Prostate gland (tissue), 2 donors: ENCODE results near the gene GPR157. TPM values are rescaled to one million over a fixed set of nuclear protein-coding genes. Genes with fewer than 3 reads are reported as not detected.
"Not testable (repeated sequence)": the region's sequence is repeated elsewhere in the genome, so short reads cannot be mapped to it uniquely, and the experiment has no call there.

Experiments used
- DNase-seq: peaks from one replicate; pipeline ENCODE4 v3.0.0-alpha.2; 2019; ENCODE audit warnings: low spot score
- H3K27ac ChIP-seq, 2 donors: fragments of 200-600 bp; sonication (generic); 2 replicates each; pipeline ENCODE4 v1.5.1; 2017 to 2019
- H3K27me3 ChIP-seq: fragments of 200-600 bp; sonication (generic); replicated peaks from 2 replicates; pipeline ENCODE4 v1.5.1; 2019; ENCODE audit not compliant: insufficient read depth
- H3K36me3 ChIP-seq, 2 donors: fragments of 200-600 bp; sonication (generic); 1 replicate in 1 of 2; 2 replicates in 1 of 2; pipeline versions ENCODE4 v1.5.1 to v1.8.1; 2017 to 2019
- H3K4me1 ChIP-seq: fragments of 200-600 bp; sonication (generic); replicated peaks from 2 replicates; pipeline ENCODE4 v1.5.1; 2019
- H3K4me3 ChIP-seq, 2 donors: fragments of 200-600 bp; sonication (generic); 2 replicates each; pipeline ENCODE4 v1.5.1; 2017 to 2019
- H3K9me3 ChIP-seq: fragments of 200-600 bp; sonication (generic); 2 replicates; pipeline ENCODE4 v1.5.1; 2017
- CTCF ChIP-seq, 4 experiments: fragments of 200-600 bp in 2 of 4; fragments of 450-650 bp in 2 of 4; sonication (generic) in 2 of 4; IDR thresholded peaks; 1 replicate in 3 of 4; 2 replicates in 1 of 4; pipeline ENCODE4 v1.5.1; 2016 to 2019; ENCODE audit warnings: antibody characterized with exemption in 4 of 4, mild to moderate bottlenecking in 2 of 4, moderate library complexity in 2 of 4
- POLR2A ChIP-seq: fragments of 450-650 bp; IDR thresholded peaks from one replicate; pipeline ENCODE4 v1.6.1; 2016; ENCODE audit warnings: antibody characterized with exemption, mild to moderate bottlenecking
- POLR2AphosphoS5 ChIP-seq: sonication (generic); formaldehyde crosslinking; IDR thresholded peaks from one replicate; pipeline ENCODE4 v1.6.1; 2017; ENCODE audit warnings: antibody characterized with exemption
- WGBS: methylation state at CpG from one replicate; pipeline ENCODE4 v1.1.5; 2018; 5-methylcytosine and 5-hydroxymethylcytosine counted together
- intact Hi-C: fragments of 100-400 bp; cut with DNase I; formaldehyde crosslinking; loops from one replicate; pipeline ENCODE4 v1.14.2; 2022
- total RNA-seq, 2 donors: library from RNA; depleted of rRNA; stranded (reverse); fragments of >200 nt; gene quantifications; one replicate each; pipeline ENCODE4 v1.1.0, GENCODE V29; 2016

Gene GPR157
- total RNA-seq, 2 donors from 2014 or later: 5.6 to 10.7 TPM

DNA sequence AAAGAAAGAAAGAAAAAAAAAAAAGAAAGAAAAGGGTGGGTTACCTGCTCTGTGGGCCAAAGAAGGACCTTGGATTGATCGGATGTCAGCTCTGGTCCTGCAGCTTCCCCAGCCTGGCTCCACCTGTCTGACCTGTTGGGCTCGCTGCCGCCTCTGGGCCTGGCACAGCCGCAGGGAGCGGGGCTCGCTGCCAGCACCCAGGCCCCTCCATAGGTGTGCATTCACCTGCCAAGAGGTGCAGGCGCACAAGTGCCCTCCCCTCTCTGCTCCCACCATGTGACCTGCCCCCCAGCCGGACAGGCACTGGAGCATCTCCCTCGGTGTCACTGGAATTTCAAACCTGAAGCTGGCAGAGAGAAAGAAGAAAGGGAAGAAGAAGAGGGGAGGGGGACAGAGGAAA, 33.1 kb upstream of the GPR157 start:
- DNase-seq: no peak
- Histone ChIP-seq H3K9me3 (no peaks in the 10 kb centered on the region), H3K4me3 (no peak overlapping the region), H3K36me3 (no peaks in the 10 kb centered on the region), H3K27ac (no peak overlapping the region), H3K4me1 (no peaks in the 10 kb centered on the region), H3K27me3 (no peaks in the 10 kb centered on the region)
- WGBS: 42% methylated on average over 7 of the region's 9 CpGs
- intact Hi-C loops: no loop called here
- TF ChIP-seq POLR2A: no peak
- TF ChIP-seq CTCF (IDR thresholded peaks at IDR 0.05): no peak
- no peak for TF ChIP-seq POLR2AphosphoS5

GRCh38 chr1:9161342-9161741, 32.4 kb upstream of the GPR157 start:
- Histone ChIP-seq H3K9me3 (no peaks in the 10 kb centered on the region), H3K4me1 (no peaks in the 10 kb centered on the region), H3K36me3 (no peaks in the 10 kb centered on the region)

DNA sequence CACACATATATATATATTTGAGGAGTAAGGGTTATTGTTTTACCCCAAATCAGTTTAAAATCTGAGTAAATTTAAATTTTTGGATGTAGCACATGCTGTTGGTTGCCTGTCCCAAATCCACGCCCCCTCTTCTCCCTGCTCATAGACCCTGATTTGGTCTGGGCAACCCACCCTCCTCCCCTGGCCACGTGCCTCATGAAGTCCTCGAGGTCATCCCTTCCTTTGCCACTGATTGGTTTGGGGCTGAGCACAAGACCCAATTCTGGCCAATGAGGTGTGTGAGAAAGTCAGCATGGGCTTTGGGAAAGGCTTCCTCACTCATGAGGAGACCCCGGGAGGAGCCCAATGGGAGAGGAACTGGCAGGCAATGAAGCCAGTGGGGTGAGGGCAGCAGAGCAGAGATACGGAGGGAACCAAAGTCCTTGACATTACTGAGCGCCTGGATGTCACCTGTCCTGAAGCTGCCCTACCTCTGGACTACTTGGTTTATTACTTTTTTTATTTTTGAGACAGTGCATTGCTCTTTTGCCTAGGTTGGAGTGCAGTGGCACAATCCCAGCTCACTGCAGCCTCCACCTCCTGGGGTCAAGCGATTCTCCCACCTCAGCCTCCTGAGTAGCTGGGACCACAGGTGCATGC, 31.3 kb upstream of the GPR157 start:
- intact Hi-C loops: no loop called here
- no peaks in the 10 kb centered on the region for H3K36me3 ChIP-seq
- no peak for DNase-seq
- 94% methylated on average over 7 of the region's 7 CpGs for WGBS
- H3K4me3 ChIP-seq: no peak overlapping the region
- H3K9me3 ChIP-seq: no peaks in the 10 kb centered on the region
- no peaks in the 10 kb centered on the region for H3K4me1 ChIP-seq
- TF ChIP-seq CTCF (IDR thresholded peaks at IDR 0.05): no peak
- no peak for TF ChIP-seq POLR2A
- TF ChIP-seq POLR2AphosphoS5: no peak
- no peaks in the 10 kb centered on the region for H3K27me3 ChIP-seq
- H3K27ac ChIP-seq: no peak overlapping the region

More at GRCh38 chr1:9161342-9161741, 32.4 kb upstream of the GPR157 start:
- H3K4me3 ChIP-seq: no peak overlapping the region
- TF ChIP-seq POLR2AphosphoS5 (no peak), POLR2A (no peak), CTCF (IDR thresholded peaks at IDR 0.05) (no peak)
- WGBS: 54% methylated on average over 6 of the region's 6 CpGs
- no peak overlapping the region for H3K27ac ChIP-seq
- H3K27me3 ChIP-seq: no peaks in the 10 kb centered on the region
- no peak for DNase-seq
- intact Hi-C loops: no loop called here

- intact Hi-C loops: no loop called here
Observed at GRCh38 chr1:9155879-9156278, 27.0 kb upstream of the GPR157 start.

DNA sequence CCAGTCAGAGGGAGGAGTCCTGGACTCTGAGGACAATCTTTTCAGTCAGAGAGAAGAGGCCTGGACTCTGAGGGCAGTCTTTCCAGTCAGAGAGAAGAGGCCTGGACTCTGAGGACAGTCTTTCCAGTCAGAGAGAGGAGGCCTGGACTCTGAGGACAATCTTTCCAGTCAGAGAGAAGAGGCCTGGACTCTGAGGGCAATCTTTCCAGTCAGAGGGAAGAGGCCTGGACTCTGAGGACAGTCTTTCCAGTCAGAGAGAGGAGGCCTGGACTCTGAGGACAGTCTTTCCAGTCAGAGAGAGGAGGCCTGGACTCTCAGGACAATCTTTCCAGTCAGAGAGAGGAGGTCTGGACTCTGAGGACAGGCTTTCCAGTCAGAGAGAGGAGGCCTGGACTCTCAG, 26.5 kb upstream of the GPR157 start:
- intact Hi-C loops, H3K27ac ChIP-seq, H3K4me1 ChIP-seq, H3K4me3 ChIP-seq, H3K36me3 ChIP-seq, DNase-seq, H3K27me3 ChIP-seq, H3K9me3 ChIP-seq: not testable (repeated sequence)

More at GRCh38 chr1:9155879-9156278, 27.0 kb upstream of the GPR157 start:
- H3K4me1 ChIP-seq: no peaks in the 10 kb centered on the region
- H3K27ac ChIP-seq: no peak overlapping the region
- H3K4me3 ChIP-seq: no peak overlapping the region
- H3K9me3 ChIP-seq: no peaks in the 10 kb centered on the region
- TF ChIP-seq CTCF (IDR thresholded peaks at IDR 0.05) (no peak), POLR2A (no peak), POLR2AphosphoS5 (no peak)
- no peaks in the 10 kb centered on the region for H3K27me3 ChIP-seq
- no peaks in the 10 kb centered on the region for H3K36me3 ChIP-seq
- WGBS: 91% methylated on average over 1 of the region's 1 CpG
- no peak for DNase-seq
